ENCODE results near the gene SH3BGRL2.
"Not testable (repeated sequence)": the region's sequence is repeated elsewhere in the genome, so short reads cannot be mapped to it uniquely, and the experiment has no call there.

Gene SH3BGRL2

GRCh38 chr6:79649016-79649415 lies 17.9 kb downstream of the SH3BGRL2 start:
- no peak for DNase-seq (ENCODE audit: low read depth, low spot score)

DNA sequence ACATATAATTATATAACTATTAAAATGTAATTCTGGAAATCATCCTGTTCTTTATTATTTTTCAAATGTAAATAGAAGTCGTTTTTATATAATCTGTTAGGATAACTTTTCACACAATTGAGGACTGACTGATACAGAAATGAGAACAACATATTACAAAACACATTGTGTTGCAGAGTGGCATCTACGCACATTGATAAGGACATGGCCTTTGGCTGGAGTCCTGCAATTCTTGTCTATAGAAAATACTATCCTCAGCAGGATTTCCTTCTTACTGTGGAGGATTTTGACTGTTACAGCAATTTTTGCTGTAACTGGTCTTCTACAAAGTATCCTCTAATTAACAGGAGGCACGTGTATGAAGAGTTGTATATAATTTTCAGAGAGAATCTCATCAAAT lies 19.8 kb downstream of the SH3BGRL2 start:
- no peak for DNase-seq (ENCODE audit: low read depth, low spot score)

DNA sequence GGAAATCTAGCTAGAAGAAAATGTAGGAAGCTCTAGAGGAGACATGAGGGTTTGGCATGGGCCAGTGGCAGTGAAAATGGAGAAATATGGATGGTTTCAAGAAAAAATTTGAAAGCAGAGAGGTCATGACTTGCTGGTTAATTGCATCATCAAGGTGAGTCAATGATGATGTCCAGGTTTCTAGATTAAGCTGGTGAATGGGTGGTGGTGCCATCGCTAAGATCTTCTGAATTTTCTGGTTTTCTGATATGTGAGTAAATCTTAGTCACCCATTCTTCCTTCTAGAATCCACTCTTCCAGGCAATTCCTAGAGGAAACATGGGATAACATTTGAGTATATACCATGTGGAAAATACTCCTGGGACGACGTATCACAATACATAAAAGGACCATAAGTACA lies 25.0 kb downstream of the SH3BGRL2 start:
- no peak for DNase-seq (ENCODE audit: low read depth, low spot score)

DNA sequence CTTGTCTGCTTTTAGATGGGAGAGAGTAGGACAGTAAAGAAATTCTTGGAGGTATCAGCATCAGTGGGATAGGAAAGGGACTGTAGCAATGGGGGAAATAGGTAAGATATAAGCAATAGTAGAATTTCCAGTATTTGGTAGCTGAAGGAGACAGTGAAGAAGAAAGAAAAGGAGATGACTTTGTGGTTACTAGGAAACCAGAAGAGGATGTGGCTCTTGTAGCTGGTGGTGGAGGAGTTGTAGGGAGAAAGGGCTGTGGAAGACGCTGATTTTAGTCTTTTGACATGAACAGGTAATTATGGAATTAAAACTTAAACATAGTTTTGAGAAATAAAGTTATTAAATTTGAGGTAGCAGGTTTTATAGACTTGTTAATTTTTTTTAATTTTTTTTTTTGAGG lies 26.1 kb downstream of the SH3BGRL2 start:
- DNase-seq (ENCODE audit: low read depth, low spot score): no peak

DNA sequence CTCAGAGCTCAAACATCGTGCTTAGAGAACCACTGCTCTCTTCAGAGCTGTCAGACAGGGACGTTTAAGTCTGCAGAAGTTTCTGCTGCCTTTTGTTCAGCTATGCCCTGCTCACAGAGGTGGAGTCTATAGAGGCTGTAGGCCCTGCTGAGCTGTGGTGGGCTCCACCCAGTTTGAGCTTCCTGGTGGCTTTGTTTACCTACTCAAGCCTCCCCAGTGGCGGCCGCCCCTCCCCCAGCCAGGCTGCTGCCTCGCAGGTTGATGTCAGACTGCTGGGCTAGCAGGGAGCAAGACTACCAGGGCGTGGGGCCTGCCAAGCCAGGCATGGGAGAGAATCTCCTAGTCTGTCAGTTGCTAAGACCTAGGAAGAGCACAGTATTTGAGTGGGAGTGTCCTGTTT lies 32.5 kb downstream of the SH3BGRL2 start:
- DNase-seq (ENCODE audit: low read depth, low spot score): not testable (repeated sequence)

GRCh38 chr6:79665725-79666551 lies 34.8 kb downstream of the SH3BGRL2 start:
- no peak for DNase-seq (ENCODE audit: low read depth, low spot score)

DNA sequence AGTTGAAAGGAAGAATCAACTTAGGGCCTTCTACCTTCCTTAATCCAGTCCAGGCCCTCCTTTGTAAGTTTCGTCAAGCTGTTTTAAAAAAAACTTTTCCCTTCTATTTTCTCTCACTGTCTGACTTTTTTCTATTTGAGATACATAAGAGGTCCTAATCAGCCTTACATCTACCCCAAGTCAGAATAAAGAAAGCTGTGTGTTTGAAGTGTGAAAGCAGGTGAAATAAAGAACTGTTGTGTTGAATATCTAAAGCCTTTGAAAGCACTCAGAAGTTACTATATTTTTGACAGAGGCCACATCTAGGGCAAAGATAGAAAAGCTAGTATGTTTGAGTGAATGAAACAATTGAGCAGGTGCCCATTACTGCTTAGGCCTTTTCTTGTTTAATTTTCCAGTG lies 35.5 kb downstream of the SH3BGRL2 start:
- no peak for DNase-seq (ENCODE audit: low read depth, low spot score)

- no peak for DNase-seq (ENCODE audit: low read depth, low spot score)
These were observed 37.3 kb downstream of the SH3BGRL2 start for GRCh38 chr6:79668381-79668780.

GRCh38 chr6:79669766-79670165 lies 38.6 kb downstream of the SH3BGRL2 start:
- no peak for DNase-seq (ENCODE audit: low read depth, low spot score)

GRCh38 chr6:79670789-79671188 lies 39.7 kb downstream of the SH3BGRL2 start:
- DNase-seq (ENCODE audit: low read depth, low spot score): no peak

GRCh38 chr6:79671600-79672266 lies 40.6 kb downstream of the SH3BGRL2 start:
- DNase-seq (ENCODE audit: low read depth, low spot score): no peak

- DNase-seq (ENCODE audit: low read depth, low spot score): no peak
These were observed 41.5 kb downstream of the SH3BGRL2 start for GRCh38 chr6:79672631-79673111.

DNA sequence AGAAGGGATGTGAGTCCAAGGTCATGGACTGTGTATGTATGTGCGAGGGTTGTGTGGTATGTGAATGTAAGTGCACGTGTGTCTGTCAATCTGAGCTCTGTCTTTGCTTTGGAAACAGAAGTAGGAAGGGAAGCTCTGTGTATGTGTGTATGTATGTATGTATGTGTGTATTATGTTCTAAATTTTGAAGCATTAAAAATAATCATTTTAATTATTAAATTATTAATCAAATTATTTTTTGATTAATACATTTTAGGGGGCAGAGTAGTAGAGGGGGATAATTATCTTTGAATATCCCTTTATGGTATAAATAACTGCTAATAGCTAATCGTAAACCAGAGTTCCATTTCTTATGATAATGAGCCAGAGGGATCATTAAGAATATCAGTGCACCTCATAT lies 42.8 kb downstream of the SH3BGRL2 start:
- no peak for DNase-seq (ENCODE audit: low read depth, low spot score)

GRCh38 chr6:79676785-79677736 lies 45.9 kb downstream of the SH3BGRL2 start:
- DNase-seq (ENCODE audit: low read depth, low spot score): no peak

DNA sequence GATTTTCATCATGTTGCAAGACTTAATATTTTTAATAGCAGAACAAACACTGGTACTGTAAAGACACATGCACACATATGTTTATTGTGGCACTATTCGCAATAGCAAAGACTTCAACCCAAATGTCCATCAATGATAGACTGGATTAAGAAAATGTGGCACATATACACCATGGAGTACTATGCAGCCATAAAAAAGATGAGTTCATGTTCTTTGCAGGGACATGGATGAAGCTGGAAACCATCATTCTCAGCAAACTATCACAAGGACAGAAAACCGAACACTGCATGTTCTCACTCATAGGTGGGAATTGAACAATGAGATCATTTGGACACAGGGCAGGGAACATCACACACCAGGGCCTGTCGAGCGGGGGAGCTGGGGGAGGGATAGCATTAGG lies 51.6 kb downstream of the SH3BGRL2 start:
- not testable (repeated sequence) for DNase-seq (ENCODE audit: low read depth, low spot score)

- no peak for DNase-seq (ENCODE audit: low read depth, low spot score)
These were observed 53.7 kb downstream of the SH3BGRL2 start for GRCh38 chr6:79684876-79685275.

GRCh38 chr6:79686707-79687309 lies 55.7 kb downstream of the SH3BGRL2 start:
- DNase-seq (ENCODE audit: low read depth, low spot score): no peak

DNA sequence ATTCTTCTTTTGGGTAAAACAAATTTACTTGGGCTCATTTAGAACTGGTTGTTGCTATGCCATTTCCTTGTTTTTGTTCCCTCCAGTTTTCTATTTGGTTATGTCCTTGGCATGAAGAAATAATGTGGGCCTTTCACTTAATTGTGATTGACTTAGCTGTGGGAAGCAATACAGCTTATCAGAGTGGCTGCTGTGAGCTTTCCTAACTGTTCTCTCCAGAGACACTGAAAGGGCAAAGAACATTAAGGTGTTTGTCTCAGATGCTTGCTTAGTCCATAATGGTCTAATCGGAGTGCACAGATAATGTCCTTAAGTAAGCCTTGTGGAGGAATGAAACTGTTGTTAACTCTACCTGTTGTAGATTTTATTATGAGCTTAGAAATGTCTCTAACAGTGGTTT lies 56.6 kb downstream of the SH3BGRL2 start:
- DNase-seq (ENCODE audit: low read depth, low spot score): no peak

GRCh38 chr6:79694156-79694555 lies 63.0 kb downstream of the SH3BGRL2 start:
- no peak for DNase-seq (ENCODE audit: low read depth, low spot score)

- DNase-seq (ENCODE audit: low read depth, low spot score): no peak
These were observed 63.7 kb downstream of the SH3BGRL2 start for GRCh38 chr6:79694623-79695343.

- DNase-seq (ENCODE audit: low read depth, low spot score): no peak
These were observed 66.3 kb downstream of the SH3BGRL2 start for GRCh38 chr6:79697430-79697829.
